IPS-NIHi7 (cell line): Measurements from ENCODE around the gene UGT1A9.
A peak's percentile ranks its signal among the peaks of the same experiment; 100 is the strongest.
"Not testable (repeated sequence)": the region's sequence is repeated elsewhere in the genome, so short reads cannot be mapped to it uniquely, and the experiment has no call there.

Experiments
- DNase-seq: peaks from one replicate; pipeline ENCODE4 v3.0.0; 2012; ENCODE audit warnings: mixed read lengths; ENCODE audit errors: extremely low spot score

The UGT1A9 gene

DNA sequence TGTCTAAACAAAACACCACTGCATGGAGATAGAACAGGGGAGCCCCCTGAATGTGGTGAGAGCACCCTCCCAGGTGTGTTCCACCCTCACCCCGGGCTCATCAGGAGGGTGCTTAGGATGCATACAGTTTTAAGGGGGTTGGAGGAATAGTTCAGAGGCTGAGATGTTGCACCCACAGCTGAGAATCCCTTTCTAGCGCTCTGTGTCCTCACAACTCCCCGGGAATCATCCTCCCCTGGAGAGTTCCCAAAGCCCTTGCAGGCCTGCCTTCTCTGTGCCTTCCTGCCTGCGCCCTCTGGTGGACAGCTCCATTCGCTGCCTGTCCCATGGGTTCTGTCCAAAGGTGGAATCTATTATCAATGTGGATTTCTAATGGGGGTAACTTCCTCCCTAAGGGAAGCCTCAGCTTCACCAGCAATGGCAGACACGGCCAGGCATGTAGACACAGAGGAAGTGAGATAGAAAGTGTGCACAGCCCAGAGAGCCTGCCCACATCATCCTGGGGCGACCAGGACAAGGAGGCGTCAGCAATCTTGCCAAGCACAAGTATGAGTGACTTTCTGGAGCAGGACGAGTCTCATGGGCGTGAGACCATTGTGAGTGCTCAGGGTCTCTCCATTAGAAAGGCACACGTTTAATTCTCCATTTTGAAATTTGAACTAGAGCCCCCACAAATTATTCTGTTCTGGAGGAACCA, 39.8 kb downstream of the UGT1A9 start:
- peak; percentile 82 for DNase-seq

DNA sequence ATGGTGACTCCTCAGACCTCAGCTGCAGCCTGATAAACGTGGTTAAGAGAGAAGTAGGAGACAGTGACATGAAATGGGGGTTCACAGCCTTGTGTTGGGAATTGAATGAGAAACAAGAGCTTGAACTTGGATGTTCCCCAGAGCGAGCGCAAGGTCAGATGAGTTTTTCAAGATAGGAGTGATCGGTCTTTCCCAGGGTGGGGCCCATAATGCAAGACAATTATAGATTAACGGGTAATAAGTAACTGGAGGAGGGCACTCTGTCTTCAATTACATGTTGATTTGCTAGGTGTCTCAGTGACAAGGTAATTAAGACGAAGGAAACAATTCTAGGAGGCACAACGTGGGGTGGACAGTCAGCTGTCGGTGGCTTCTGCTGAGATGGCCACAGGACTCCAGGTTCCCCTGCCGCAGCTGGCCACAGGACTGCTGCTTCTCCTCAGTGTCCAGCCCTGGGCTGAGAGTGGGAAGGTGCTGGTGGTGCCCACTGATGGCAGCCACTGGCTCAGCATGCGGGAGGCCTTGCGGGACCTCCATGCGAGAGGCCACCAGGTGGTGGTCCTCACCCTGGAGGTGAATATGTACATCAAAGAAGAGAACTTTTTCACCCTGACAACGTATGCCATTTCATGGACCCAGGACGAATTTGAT, 41.0 kb downstream of the UGT1A9 start, which contains the start of gene UGT1A5:
Gene UGT1A5, plus strand, starts transcription at position 297 of the 651 bp plus-strand sequence. Its CDS starts 85 bp downstream, at position 382.
- no peak for DNase-seq

DNA sequence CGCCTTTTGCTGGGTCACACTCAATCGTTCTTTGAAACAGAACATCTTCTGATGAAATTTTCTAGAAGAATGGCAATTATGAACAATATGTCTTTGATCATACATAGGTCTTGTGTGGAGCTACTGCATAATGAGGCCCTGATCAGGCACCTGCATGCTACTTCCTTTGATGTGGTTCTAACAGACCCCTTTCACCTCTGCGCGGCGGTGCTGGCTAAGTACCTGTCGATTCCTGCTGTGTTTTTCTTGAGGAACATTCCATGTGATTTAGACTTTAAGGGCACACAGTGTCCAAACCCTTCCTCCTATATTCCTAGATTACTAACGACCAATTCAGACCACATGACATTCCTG, 41.5 kb downstream of the UGT1A9 start:
- DNase-seq = no peak

- no peak for DNase-seq
Observed at GRCh38 chr2:233714121-233714520, 42.4 kb downstream of the UGT1A9 start.

GRCh38 chr2:233718552-233718951, 46.9 kb downstream of the UGT1A9 start, which contains the start of gene UGT1A4:
Gene UGT1A4, plus strand, starts transcription at chr2:233718736. Its CDS starts 85 bp downstream, at chr2:233718821.
- no peak for DNase-seq

- no peak for DNase-seq
Observed at GRCh38 chr2:233728723-233729301, 57.1 kb downstream of the UGT1A9 start, which contains the start of gene UGT1A3. Gene UGT1A3, plus strand, starts transcription at chr2:233729042. Its CDS starts 85 bp downstream, at chr2:233729127.

GRCh38 chr2:233736868-233737653, 65.4 kb downstream of the UGT1A9 start:
- DNase-seq = not testable (repeated sequence)

- DNase-seq = no peak
Observed at GRCh38 chr2:233740870-233741269, 69.2 kb downstream of the UGT1A9 start.

- no peak for DNase-seq
Observed at GRCh38 chr2:233743464-233744259, 72.0 kb downstream of the UGT1A9 start.

DNA sequence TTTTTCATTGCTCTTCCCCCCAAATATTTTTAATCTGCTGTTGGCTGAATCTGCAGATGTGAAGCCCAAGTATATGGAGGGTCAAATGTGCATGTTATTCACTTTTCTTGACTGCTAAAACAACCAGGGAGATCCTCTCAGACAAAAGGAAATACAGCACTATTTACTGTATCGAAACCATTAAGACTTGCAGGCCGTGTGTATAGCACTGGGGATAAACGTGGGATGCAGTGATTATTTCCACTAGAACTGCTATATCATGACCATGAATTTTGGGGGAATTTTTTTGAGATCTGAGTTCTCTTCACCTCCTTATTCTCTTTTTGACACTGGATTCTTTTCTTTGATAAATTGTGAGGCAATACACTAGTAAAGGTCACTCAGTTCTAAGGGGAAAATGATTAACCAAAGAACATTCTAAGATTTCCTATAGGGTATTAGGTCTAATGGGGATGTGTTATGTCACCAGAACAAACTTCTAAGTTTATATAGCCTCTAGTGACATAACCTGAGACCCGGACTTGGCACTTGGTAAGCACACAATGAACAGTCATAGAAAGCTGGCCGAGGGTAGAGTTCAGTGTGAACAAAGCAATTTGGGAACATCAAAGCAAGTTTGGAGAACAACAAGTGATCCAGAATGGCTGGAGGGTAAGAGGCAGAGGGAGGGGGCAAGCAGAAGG, 73.5 kb downstream of the UGT1A9 start:
- no peak for DNase-seq

DNA sequence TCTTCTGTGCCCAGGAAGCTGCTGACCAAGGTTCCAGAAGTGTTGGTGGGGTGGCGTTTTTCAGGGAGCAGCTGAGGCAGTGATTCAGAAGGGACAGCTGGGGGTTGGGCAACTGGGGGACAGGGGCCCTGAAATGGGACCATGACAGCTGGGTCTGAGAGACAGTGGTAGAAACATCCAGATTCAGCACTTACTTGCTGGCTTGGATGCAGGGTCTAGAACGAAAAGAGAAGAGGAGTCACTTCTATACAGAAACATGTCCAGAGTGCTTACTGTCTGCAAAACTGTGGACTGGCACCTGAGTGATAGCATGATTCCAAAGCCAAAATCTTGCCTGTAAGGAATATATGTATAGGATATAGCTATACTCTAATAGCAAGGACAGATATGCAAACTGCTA, 74.1 kb downstream of the UGT1A9 start:
- not testable (repeated sequence) for DNase-seq

DNA sequence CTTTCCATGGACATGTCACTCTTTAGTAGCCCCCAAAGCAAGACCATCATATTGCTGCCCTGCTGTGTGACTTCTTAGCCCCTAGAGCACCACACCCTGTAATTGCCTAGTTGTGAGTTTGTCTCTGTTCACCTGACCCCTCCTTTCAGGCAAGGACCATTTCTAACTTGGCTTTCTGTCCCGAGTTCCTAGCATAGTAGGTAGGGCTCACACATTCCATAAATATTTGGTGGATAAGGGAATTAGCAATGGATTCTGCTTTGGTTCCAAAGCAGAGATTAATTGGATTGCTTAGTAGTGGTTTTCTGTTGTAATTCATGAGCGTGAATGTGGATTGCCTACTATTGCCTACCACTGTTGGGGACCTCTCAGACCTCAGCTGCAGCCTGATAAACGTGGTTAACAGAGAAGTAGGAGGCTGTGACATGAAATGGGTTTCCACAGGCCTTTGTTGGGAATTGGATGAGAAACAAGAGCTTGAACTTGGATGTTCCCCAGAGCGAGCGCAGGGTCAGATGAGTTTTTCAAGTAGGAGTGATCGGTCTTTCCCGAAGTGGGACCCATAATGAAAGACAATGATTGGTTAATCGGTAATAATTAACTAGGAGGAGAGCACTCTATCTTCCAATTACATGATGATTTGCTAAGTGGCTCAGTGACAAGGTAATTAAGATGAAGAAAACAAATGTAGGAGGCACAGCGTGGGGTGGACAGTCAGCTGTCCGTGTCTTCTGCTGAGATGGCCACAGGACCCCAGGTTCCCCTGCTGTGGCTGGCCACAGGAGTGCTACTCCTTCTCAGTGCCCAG, 75.0 kb downstream of the UGT1A9 start:
- no peak for DNase-seq

DNA sequence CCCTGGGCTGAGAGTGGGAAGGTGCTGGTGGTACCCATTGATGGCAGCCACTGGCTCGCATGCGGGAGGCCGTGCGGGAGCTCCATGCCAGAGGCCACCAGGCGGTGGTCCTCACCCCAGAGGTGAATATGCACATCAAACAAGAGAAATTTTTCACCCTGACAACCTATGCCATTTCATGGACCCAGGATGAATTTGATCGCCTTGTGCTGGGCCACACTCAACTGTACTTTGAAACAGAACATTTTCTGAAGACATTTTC, 75.5 kb downstream of the UGT1A9 start:
- DNase-seq = no peak

- not testable (repeated sequence) for DNase-seq
Observed at GRCh38 chr2:233750689-233751088, 79.0 kb downstream of the UGT1A9 start.

DNA sequence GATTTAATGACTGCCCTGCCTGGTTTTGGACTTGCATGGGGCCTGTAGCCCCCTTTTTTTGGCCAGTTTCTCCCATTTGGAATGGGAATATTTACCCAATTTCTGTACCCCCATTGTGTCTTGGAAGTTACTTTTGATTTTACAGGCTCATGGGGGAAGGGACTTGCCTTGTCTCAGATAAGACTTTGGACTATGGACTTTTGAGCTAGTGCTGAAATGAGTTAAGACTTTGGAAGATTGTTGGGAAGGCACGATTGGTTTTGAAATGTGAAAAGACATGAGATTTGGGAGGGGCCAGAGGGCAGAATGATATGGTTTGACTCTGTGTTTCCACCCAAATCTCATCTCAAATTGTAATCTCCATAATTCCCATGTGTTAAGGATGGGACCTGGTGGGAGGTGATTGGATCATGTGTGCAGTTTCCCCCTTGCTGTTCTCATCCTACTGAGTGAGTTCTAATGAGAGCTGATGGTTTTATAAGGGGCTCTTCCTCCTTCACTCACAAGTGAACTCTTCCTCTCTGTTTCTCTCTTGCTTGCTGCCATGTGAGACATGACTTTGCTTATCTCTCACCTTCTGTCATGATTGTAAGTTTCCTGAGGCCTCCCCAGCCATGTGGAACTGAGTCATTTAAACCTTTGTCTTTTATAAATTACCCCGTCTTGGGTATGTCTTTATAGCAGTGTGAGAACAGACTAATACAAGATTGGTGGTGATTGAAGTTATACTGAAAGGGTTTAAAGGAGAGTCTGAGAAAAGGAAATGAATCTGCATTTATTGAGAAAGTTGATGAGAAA, 79.7 kb downstream of the UGT1A9 start:
- DNase-seq = not testable (repeated sequence)

- no peak for DNase-seq
Observed at GRCh38 chr2:233754872-233755611, 83.3 kb downstream of the UGT1A9 start.

GRCh38 chr2:233756429-233757081, 84.9 kb downstream of the UGT1A9 start:
- no peak for DNase-seq

GRCh38 chr2:233758141-233758540, 86.4 kb downstream of the UGT1A9 start:
- no peak for DNase-seq
